ENCODE data around the gene MAN2A2.
"Not testable (repeated sequence)": the region's sequence is repeated elsewhere in the genome, so short reads cannot be mapped to it uniquely, and the experiment has no call there.

The MAN2A2 gene

GRCh38 chr15:90918835-90919234, 15.7 kb downstream of the MAN2A2 start:
- DNase-seq (ENCODE audit: low spot score) = no peak
- TF ChIP-seq, protein P1, sequence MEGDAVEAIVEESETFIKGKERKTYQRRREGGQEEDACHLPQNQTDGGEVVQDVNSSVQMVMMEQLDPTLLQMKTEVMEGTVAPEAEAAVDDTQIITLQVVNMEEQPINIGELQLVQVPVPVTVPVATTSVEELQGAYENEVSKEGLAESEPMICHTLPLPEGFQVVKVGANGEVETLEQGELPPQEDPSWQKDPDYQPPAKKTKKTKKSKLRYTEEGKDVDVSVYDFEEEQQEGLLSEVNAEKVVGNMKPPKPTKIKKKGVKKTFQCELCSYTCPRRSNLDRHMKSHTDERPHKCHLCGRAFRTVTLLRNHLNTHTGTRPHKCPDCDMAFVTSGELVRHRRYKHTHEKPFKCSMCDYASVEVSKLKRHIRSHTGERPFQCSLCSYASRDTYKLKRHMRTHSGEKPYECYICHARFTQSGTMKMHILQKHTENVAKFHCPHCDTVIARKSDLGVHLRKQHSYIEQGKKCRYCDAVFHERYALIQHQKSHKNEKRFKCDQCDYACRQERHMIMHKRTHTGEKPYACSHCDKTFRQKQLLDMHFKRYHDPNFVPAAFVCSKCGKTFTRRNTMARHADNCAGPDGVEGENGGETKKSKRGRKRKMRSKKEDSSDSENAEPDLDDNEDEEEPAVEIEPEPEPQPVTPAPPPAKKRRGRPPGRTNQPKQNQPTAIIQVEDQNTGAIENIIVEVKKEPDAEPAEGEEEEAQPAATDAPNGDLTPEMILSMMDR (IDR thresholded peaks at IDR 0.05; ENCODE audit: extremely low read depth, insufficient read depth, missing control alignments) = no peak
- in situ Hi-C loops (cut with MboI; ENCODE audit: low pct_unique_long_range_greater_than_20kb, low sequenced_read_pairs, unreplicated experiment) = no loop called here

DNA sequence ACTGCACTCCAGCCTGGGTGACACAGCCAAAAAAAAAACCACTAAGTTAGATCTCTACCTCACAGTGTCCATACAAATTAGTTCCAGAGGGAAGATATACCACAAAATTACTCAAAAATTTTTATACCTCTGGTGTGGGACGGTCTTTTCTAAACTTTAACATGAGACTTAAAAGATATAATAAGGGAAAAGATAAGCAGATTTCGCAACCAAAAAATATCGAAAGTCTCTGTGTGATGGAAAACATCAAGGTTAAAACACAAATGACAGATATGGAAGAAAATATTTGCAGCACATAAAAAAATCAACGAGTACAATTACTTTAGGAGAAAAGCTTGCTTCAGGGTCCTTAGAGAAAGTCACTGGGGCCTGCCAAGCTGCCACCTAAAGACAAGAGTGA, 18.8 kb downstream of the MAN2A2 start:
- no peak for DNase-seq (ENCODE audit: low spot score)
- in situ Hi-C loops (cut with MboI; ENCODE audit: low pct_unique_long_range_greater_than_20kb, low sequenced_read_pairs, unreplicated experiment) = no loop called here
- TF ChIP-seq, protein P1 (IDR thresholded peaks at IDR 0.05; ENCODE audit: extremely low read depth, insufficient read depth, missing control alignments) = no peak

DNA sequence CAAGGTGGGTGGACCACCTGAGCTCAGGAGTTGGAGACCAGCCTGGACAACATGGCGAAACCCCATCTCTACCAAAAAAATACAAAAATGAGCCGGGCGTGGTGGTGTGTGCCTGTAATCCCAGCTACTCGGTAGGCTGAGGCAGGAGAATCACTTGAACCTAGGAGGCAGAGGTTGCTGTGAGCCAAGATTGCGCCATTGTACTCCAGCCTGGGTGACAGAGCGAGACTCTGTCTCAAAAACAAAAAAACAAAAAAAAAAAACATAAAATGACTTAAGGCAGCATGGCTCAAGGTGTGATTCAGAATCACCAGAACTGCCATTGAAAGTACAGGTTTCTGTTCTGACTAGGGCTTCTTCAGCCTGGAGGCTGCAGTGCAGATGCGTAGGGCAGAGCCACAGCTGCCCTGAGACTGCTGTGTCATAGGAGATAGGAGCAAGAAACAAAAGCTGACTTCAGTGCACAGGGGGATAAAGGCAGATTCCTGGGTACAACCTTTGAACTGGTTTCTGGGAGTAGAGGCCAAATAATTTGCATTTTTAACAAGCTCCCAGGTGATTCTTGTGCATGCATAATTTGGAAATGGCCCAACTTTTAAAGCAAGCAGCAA, 19.7 kb downstream of the MAN2A2 start:
- DNase-seq (ENCODE audit: low spot score) = peak; percentile 80
- in situ Hi-C loops (cut with MboI; ENCODE audit: low pct_unique_long_range_greater_than_20kb, low sequenced_read_pairs, unreplicated experiment) = not testable (repeated sequence)

DNA sequence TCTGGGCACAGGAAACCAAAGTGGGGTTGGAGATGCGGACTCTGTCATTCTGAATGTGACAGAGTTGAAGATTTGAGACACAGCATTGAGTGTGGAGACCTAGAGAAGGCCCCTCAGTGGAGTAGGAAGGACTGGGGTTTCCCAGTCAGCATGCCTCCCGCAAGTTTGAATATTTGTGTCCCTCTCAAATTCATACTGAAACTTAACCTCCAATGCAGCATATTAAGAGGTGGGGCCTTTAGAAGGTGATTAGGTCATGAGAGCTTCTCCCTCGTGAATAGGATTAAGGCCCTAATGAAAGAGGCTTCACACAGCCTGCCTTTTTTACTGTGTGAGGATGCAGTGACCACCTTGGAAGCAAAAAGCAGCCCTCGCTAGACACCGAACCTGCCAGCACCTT, 21.3 kb downstream of the MAN2A2 start:
- TF ChIP-seq, protein P1 (IDR thresholded peaks at IDR 0.05; ENCODE audit: extremely low read depth, insufficient read depth, missing control alignments) = no peak
- in situ Hi-C loops (cut with MboI; ENCODE audit: low pct_unique_long_range_greater_than_20kb, low sequenced_read_pairs, unreplicated experiment) = no loop called here
- peak; percentile 80 for DNase-seq (ENCODE audit: low spot score)

GRCh38 chr15:90926766-90927165, 23.7 kb downstream of the MAN2A2 start:
- DNase-seq (ENCODE audit: low spot score); in situ Hi-C loops (cut with MboI; ENCODE audit: low pct_unique_long_range_greater_than_20kb, low sequenced_read_pairs, unreplicated experiment): not testable (repeated sequence)

GRCh38 chr15:90928106-90928505, 25.0 kb downstream of the MAN2A2 start:
- DNase-seq (ENCODE audit: low spot score); in situ Hi-C loops (cut with MboI; ENCODE audit: low pct_unique_long_range_greater_than_20kb, low sequenced_read_pairs, unreplicated experiment): not testable (repeated sequence)

- DNase-seq (ENCODE audit: low spot score) = no peak
- TF ChIP-seq, protein P1 (IDR thresholded peaks at IDR 0.05; ENCODE audit: extremely low read depth, insufficient read depth, missing control alignments) = no peak
- in situ Hi-C loops (cut with MboI; ENCODE audit: low pct_unique_long_range_greater_than_20kb, low sequenced_read_pairs, unreplicated experiment) = no loop called here
Measured at GRCh38 chr15:90929246-90930019, 26.3 kb downstream of the MAN2A2 start.

GRCh38 chr15:90930861-90931574, 27.9 kb downstream of the MAN2A2 start:
- in situ Hi-C loops (cut with MboI; ENCODE audit: low pct_unique_long_range_greater_than_20kb, low sequenced_read_pairs, unreplicated experiment) = no loop called here
- DNase-seq (ENCODE audit: low spot score) = no peak
- TF ChIP-seq, protein P1 (IDR thresholded peaks at IDR 0.05; ENCODE audit: extremely low read depth, insufficient read depth, missing control alignments) = no peak

Data from GM13977 (cell line).